Activated CD8-positive, alpha-beta memory T cell treated with anti-CD3 and anti-CD28 coated beads, Interleukin-2, amount 50 U/mL, for 24 hours (primary cell): ENCODE results near the gene FRMD3.
A peak's percentile ranks its signal among the peaks of the same experiment; 100 is the strongest.

ENCODE experiments used
- DNase-seq: peaks from one replicate; pipeline ENCODE4 v3.0.0-alpha.2; 2020; ENCODE audit errors: extremely low read depth

The FRMD3 gene

GRCh38 chr9:83336706-83337105, 201.5 kb downstream of the FRMD3 start:
- no peak for DNase-seq

GRCh38 chr9:83334320-83334719, 203.9 kb downstream of the FRMD3 start:
- DNase-seq: peak; percentile 35

GRCh38 chr9:83330207-83331196, 207.7 kb downstream of the FRMD3 start:
- DNase-seq: no peak

- DNase-seq: no peak
These were observed 210.2 kb downstream of the FRMD3 start for GRCh38 chr9:83327750-83328622.

DNA sequence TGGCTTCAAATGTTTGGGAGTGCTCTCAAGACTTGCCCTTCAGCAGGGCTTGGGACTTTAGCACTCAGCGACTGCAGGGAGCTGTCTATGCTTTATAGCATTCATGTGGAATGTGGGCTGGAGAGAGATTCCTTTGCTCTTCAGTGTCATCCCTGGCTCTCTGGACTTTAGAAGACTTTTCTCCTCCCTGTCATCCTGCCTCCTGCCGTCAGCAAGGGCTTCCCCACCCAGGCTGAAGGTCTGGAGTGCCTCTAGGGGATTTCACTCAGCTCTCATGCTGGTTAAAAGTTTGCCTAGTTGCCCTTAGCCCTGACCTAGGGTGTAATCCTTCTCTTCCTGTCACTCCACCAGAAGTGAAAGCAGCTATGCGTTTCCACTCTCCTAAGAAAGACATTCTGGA, 210.9 kb downstream of the FRMD3 start:
- DNase-seq: no peak

DNA sequence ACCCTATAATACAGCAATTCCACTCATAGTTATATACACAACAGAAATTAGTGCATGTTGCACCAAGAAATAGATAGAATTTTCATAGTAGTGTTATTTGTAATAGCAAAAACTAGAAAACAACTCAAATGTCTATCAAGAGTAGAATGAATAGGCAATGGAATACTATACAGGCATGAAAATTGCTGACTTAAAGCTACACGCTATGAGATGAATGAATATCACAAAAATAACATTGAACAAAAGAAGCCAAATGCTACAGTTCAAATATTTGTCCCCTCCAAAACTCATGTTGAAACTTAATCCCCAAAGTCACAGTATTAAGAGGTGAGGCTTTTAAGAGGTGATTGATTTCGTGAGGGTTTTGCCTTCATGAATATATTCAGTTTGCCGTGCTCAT, 215.1 kb downstream of the FRMD3 start:
- DNase-seq: no peak

- DNase-seq: no peak
These were observed 215.8 kb downstream of the FRMD3 start for GRCh38 chr9:83322438-83322837.

- DNase-seq: no peak
These were observed 221.0 kb downstream of the FRMD3 start for GRCh38 chr9:83317244-83317643.

DNA sequence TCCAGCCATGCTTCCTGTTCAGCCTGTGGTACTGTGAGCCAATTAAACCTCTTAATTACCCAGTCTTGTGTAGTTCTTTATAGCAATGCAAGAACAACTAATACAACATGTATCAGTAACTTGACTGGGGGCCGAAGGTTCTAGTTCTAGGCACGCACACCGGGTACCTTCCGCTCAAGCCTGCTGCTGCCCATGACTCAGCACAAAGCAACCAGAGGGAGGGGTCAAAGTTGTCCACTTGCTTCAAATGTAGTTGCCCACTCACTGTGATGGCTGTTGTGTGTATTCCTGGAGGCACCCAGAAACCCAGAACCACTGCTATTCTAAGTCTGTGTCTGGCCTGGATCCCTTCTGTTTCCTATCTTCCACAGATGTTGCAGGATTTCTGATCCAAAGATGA, 222.6 kb downstream of the FRMD3 start:
- DNase-seq: no peak

- DNase-seq: no peak
These were observed 224.4 kb downstream of the FRMD3 start for GRCh38 chr9:83313781-83314180.

- no peak for DNase-seq
These were observed 225.7 kb downstream of the FRMD3 start for GRCh38 chr9:83312537-83312936.

DNA sequence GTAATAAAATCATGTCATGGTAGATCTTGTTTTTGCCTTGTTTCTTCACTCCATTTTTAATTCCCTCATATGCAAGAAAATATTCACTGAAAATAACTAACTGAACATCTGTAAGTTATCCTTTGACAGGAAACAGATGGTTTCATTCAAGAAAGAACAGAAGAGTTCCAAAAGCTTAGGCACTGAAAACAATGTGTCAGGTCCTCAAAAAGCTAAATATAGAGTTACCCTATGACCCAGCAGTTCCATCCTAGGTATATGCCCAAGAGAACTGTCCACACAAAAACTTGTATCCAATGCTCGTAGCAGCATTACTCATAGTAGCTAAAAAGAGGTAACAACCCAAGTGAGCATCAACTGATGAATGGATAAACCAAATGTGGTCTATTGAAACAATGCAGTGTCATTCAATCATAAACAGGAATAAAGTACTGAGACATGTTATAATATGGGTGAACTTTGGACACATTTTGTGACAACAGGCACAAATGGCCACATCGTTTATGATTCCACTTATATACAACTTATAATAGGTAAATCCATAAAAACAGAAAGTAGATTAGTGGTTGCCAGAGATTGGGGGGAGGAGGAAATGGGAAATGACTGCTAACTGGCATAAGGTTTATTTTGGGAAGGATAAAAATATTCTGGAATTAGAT, 231.0 kb downstream of the FRMD3 start:
- no peak for DNase-seq

- no peak for DNase-seq
These were observed 233.5 kb downstream of the FRMD3 start for GRCh38 chr9:83304686-83305085.

DNA sequence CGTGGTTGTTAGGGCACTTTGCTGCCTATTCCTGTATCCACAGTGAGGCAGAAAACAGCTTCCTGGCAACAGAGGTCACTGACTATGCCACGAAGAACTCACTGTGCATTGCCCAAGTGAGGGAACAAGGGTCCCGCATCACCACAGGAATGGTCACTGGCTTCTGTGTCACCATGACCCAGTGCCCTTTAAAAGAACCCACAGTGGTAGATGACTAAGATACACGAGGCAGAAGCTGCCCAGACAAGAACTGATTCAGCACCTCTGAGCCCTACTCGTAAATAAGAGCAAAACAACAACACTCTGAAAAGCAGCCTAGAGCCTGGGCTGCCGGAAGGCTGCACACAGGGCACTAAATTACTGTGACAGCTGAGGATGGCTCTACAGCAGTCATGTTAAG, 238.6 kb downstream of the FRMD3 start:
- no peak for DNase-seq

GRCh38 chr9:83299094-83299493, 239.1 kb downstream of the FRMD3 start:
- DNase-seq: no peak

GRCh38 chr9:83296123-83296522, 242.1 kb downstream of the FRMD3 start:
- DNase-seq: no peak

DNA sequence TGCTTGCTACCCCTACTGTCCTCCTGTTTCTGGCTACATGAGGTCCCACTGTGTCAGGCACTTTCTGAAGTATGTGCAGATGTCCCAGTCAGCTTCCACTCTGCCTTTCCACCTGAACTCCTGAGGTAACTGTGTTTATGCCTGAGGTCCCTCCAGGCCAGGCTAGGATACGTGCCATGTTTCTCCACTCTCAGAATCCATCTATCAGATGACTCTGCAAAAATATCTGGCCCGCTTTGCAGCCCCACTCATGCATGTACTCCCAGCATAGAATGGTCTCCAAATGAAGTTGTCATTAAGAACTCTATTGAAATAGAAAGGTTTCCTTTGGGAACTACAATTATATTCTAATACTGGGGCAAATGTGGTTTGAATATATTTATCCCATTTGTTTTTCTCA, 243.4 kb downstream of the FRMD3 start:
- DNase-seq: no peak

DNA sequence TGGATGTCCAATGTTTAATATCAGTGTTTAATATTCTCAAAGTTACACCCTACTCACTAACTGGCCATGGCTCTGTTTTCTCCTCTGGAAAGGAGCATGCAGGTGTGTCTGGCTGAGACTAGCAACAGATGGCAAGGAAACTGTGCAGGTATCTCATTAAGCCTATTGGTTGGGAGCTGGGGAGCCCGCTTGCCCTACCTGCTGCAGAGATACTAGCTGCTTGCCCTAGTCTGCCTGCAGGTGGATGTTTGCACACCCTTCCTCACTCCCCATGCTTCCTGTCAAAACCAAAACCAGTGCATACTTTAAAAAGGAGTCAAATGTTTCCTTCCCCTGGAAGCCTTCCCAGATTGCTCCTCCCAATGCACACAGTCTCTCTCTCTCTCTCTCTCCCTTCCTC, 247.0 kb downstream of the FRMD3 start:
- DNase-seq: no peak

GRCh38 chr9:83290692-83291091, 247.5 kb downstream of the FRMD3 start:
- DNase-seq: no peak

DNA sequence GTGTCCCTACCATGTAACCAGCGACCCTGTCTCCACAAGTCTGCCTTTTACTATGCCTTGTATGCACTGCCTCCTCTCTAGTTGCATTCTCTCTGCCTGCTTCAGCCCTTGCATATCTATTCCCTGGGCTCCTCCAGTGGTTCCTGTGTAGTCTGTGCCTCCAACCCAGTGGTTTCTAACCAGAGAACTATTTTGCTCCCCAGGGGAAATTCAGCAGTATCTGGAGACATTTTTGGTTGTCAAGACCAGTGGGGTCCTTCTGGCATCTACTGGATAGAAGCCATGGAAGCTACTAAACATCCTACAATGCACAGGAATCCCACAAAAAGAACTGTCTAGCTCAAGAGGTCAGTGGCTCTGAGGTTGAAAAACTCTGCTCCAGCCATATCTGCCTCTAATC, 251.2 kb downstream of the FRMD3 start:
- DNase-seq: no peak

DNA sequence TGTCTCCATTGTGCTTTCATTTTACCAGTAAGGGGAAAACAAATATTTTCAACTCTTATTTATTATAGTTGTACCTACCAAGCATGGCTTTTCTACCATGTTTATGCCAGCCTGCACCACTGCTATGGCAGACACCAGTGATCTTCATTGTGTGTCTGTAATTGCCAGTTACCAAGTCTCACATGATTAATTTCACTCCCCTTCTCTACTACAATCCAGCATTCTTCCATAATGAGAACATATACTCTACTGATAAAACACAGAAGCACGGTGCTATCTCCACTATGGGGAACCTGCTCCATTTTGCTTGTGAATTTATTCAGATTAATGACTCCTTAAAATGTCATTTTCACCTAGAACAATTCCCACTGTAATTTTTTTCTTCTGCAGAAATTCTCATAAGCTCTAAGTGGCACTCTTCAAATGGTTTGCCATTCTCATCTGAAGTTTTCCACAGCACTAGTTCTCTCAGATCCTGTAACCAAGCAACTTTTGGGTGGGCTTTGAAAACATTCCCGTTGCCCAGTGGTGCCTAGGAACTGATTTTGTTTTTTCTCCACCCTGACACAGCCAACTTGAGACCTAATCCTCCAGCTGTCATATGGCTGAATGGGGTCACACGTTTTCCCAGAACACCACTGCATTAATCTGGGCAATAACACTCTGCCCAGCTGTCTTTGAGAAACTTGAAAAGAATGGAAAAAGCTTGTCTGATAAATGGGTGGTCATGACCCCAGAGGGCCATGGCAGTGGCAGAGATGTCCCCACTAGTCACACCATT, 252.6 kb downstream of the FRMD3 start:
- no peak for DNase-seq
